Activated effector memory CD4-positive, alpha-beta T cell treated with anti-CD3 and anti-CD28 coated beads, Interleukin-2, amount 50 U/mL, for 16 hours (primary cell): ENCODE measurements around the gene ACOT6.
"Not testable (repeated sequence)": the region's sequence is repeated elsewhere in the genome, so short reads cannot be mapped to it uniquely, and the experiment has no call there.

Experiments
- DNase-seq: peaks from one replicate; pipeline ENCODE4 v3.0.0-alpha.2; 2020

The ACOT6 gene

DNA sequence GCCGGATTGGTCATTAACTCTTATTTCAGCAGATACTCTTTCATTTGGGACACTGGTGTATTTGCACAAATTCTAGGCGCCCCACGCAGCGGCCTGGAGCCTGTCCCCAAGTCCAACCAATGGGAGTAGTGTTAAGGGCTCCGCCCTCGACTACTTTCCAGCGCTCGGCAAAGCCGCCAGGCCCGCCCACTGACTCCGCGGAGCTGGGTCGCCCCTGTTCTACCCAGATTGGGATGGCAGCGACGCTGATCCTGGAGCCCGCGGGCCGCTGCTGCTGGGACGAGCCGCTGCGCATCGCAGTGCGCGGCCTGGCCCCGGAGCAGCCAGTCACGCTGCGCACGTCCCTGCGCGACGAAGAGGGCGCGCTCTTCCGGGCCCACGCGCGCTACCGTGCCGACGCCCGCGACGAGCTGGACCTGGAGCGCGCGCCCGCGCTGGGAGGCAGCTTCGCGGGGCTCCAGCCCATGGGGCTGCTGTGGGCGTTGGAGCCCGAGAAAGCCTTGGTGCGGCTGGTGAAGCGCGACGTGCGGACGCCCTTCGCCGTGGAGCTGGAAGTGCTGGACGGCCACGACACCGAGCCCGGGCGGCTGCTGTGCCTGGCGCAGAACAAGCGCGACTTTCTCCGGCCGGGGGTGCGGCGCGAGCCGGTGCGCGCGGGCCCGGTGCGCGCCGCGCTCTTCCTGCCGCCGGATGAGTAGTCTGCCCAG lies at the start of gene ACOT6:
TSS of gene ACOT6 (plus strand) at position 179 of the 707 bp plus-strand sequence. CDS start at position 234, 55 bp downstream.
- DNase-seq = peak; percentile 84

- not testable (repeated sequence) for DNase-seq
Observed at GRCh38 chr14:73562696-73563095, 49.6 kb upstream of the ACOT6 start.

DNA sequence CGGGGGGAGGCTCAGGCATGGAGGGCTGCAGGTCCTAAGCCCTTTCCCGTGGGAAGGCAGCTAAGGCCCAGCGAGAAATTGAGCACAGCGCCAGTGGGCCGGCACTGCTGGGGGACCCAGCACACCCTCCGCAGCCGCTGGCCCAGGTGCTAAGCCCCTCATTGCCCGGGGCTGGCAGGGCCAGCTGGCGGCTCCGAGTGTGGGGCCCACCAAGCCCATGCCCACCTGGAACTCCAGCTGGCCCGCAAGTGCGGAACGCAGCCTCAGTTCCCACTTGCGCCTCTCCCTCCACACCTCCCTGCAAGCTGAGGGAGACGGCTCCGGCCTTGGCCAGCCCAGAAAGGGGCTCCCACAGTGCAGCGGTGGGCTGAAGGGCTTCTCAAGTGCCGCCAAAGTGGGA lies 45.9 kb upstream of the ACOT6 start:
- not testable (repeated sequence) for DNase-seq

DNA sequence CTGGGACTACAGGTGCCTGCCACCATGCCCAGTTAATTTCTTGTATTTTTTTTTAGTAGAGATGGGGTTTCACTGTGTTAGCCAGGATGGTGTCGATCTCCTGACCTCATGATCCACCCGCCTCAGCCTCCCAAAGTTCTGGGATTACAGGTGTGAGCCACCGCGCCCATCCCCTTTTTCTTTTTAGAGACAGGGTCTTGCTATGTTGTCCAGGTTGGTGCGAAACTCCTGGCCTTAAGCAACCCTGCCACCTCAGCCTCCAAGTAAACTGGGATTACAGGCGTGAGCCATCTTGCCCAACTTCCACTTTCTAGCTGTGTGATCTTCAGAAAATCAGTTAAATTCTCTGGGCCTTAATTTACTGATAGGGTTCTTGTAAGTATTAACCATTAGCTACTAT lies 45.4 kb upstream of the ACOT6 start:
- peak; percentile 22 for DNase-seq

DNA sequence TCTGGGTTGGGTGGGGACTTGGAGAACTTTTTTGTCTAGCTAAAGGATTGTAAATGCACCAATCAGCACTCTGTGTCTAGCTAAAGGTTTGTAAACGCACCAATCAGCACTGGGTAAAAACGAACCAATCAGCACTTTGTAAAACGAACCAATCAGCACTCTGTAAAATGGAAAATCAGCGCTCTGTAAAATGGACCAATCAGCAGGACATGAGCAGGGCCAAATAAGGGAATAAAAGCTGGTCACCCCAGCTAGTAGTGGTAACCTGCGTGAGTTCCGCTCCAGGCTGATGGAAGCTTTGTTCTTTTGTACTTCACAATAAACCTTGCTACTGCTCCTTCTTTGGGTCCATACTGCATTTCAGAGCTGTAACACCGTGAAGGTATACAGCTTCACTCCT lies 45.0 kb upstream of the ACOT6 start:
- peak; percentile 31 for DNase-seq

- peak; percentile 67 for DNase-seq
Observed at GRCh38 chr14:73567951-73568885, 44.1 kb upstream of the ACOT6 start.

DNA sequence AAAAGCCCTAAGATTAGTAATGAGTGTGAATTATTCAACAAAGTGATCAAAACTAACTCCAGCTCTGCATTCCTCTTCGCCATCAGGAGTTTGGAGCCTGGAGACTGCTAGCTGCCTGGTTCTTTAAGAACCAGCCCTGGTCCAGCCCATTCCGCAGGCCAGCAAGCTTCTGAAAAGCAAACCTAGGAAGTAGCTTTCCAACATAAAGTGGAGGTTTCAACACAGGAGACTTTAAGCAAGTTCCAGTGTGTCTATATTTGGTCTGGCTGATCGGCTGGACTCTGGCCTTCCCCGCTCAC lies 43.5 kb upstream of the ACOT6 start:
- not testable (repeated sequence) for DNase-seq

- peak; percentile 94 for DNase-seq
Observed at GRCh38 chr14:73569185-73569958, 42.9 kb upstream of the ACOT6 start, which contains the start of gene ACOT2. TSS of gene ACOT2 (plus strand) at chr14:73569213. CDS start at chr14:73569241, 28 bp downstream.

DNA sequence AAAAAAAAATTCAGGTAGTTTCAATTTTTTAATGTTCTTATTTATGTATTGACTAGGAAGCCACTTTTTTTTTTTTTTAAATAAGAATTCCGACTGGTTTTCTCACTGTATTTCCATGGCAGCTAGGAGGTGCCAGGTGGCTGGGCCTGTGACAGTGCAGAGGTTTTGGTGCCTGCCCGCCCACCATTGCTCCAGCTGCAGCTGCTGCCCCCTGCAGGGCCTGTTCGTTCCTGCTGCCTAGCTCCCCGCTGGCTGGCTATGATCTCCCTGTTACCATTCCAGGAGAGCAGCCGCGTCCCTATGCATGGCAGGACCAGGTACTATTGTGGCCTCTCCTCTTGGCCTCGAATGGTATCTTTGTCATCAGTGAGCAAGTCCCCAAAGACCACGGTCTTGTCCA lies 41.4 kb upstream of the ACOT6 start:
- DNase-seq = peak; percentile 89

GRCh38 chr14:73573034-73573433 lies 39.3 kb upstream of the ACOT6 start:
- DNase-seq = not testable (repeated sequence)

GRCh38 chr14:73573740-73574139 lies 38.6 kb upstream of the ACOT6 start:
- DNase-seq = not testable (repeated sequence)

- not testable (repeated sequence) for DNase-seq
Observed at GRCh38 chr14:73574251-73574650, 38.1 kb upstream of the ACOT6 start.

DNA sequence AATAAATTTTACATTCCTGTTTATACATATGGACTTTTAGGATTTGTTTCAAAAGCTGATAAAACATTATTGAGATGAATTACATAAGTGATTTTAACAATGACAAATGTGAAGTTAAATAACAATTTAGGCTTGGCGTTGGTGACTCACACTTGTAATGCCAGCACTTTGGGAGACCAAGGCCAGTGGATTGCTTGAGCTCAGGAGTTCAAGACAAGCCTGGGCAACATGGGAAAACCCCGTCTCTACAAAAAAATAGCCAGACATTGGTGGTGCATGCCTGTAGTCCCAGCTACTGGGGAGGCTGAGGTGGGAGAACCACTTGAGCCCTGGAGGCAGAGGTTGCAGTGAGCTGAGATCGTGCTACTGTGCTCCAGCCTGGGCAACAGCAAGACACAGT lies 35.9 kb upstream of the ACOT6 start:
- no peak for DNase-seq

DNA sequence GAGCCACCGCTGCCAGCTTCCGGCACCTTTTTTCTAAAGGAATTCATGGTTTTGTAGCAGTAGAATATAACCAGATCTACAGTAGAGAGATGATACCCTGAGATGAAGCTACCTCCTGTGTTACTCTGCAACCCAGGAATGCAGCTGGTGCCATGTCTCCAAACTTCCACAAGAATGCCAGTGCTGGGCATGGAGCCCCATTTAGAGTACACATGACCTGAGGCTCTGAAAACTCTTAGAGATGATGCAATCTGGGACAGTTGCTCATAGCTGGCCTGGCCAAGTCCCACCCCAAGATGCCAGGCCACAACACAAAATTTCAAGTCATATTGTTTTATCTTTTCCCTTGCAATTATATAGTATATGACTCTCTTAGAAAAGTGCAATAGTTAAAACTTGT lies 35.1 kb upstream of the ACOT6 start:
- DNase-seq = not testable (repeated sequence)

DNA sequence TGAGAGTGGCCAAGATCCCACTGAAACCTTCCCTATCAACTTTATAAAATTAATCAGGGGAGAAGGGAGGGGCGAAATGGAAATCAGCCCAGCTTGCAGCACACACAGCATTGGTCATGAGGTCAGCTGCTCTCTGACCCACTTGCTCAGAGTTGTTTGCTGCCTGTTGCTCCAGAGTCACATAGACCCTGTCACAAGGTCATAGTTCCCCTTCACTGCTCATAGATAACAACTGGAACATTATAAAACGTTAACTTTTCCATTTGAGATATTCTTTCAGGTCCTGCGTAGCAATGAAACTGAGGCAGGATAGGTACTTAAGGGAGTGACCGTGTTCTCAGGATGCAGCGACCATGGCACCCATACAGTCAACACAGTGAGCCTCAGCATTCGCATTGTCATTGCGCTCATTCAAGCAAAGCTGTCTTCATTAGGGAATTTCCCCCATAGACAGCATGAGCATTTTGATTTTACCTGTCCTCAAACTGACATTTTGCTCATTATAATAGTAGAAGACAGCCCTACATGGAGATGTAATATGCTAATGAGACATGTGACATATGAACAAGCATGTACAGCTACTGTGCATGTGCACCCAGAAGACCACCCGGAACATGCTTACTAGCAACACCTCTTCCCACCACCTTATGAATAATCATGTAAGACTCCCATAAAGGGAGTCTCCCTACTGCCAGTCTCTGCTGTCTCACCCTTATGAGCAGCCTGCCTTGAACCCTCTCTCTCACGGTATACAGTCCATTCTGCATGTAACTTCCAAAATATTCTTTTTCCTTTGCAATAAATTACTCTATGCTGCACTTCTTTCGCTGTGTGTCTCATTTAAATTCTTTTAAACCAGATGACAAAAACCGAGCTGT lies 30.0 kb upstream of the ACOT6 start:
- not testable (repeated sequence) for DNase-seq

DNA sequence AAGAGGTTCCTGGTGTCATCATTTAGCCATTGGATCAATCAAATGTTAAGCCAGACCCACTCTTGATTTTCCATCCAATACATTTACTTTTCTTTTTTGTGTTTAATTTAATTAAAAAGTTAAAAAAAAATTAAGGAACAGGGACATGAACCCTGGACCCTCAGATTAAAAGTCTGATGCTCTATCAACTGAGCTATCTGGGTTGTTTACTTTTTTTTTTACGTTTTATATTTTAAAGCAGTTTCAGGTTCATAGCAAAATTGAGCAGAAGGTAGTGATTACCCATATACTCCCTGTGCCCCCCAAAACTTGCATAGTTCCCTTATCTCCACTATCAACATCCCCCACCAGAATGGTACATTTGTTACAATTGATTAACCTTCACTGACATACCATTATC lies 23.6 kb upstream of the ACOT6 start:
- no peak for DNase-seq

DNA sequence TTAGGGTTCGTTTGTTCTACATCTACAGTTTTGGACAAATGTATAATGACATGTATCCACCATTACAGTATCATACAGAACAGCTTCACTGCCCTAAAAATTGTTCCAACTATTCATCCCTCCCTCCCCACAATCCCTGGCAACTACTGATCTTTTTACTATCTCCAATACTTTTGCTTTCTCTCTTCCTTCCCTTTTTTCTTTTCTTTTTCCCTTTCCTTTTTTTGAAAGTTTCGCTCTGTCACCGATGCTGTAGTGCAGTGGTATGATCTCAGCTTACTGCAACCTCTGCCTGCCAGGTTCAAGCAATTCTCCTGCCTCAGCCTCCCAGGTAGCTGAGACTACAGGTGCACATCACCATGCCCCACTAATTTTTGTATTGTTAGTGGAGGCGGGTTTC lies 23.2 kb upstream of the ACOT6 start:
- DNase-seq = no peak

DNA sequence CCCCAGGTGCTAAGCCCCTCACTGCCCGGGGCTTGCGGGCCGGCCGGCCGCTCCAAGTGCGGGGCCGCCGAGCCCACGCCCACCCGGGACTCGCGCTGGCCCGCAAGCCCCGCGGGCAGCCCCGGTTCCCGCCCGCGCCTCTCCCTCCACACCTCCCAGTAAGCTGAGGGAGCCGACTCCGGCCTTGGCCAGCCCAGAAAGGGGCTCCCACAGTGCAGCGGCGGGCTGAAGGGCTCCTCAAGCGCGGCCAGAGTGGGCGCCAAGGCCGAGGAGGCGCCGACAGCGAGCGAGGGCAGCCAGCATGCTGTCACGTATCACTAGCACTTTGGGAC lies 21.7 kb upstream of the ACOT6 start:
- DNase-seq = not testable (repeated sequence)

DNA sequence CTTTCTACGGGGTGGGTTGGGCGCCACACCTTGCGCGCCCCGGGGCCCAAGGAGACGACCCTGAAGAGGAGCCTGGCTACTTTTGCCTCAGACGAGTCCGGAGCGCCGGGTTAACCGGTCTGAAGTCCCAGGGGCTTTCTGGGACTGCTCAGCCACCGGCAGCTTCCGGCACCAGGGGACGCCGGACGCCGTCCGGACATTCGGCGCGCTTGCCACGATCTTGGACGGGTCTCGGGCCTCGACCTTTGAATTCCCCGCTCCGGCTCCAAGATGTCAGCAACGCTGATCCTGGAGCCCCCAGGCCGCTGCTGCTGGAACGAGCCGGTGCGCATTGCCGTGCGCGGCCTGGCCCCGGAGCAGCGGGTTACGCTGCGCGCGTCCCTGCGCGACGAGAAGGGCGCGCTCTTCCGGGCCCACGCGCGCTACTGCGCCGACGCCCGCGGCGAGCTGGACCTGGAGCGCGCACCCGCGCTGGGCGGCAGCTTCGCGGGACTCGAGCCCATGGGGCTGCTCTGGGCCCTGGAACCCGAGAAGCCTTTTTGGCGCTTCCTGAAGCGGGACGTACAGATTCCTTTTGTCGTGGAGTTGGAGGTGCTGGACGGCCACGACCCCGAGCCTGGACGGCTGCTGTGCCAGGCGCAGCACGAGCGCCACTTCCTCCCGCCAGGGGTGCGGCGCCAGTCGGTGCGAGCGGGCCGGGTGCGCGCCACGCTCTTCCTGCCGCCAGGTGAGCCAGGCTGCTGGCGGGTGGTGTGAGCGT lies 20.4 kb upstream of the ACOT6 start, which contains the start of gene ACOT4:
TSS of gene ACOT4 (plus strand) at position 184 of the 760 bp plus-strand sequence. CDS start at position 271, 87 bp downstream.
- DNase-seq = peak; percentile 83

GRCh38 chr14:73594491-73594890 lies 17.8 kb upstream of the ACOT6 start:
- DNase-seq = no peak

DNA sequence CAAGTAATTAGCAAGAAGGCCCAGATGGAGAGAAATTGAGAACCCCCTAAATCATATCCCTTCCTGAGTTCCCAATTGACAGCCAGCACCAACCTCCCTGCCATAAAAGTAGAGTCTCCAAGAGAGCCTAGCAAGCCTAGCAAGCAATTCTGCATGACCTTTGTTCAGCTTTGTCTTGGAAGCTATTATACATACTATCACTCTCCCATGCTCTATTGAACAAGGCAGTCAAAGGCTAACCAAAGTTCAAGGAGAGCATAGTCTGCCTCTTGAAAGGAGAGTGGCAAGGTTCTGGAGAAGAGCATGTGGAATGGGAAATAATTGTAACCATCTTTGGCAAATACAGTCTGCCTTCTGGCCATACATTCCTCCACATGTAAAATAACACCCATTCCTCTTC lies 12.8 kb upstream of the ACOT6 start:
- no peak for DNase-seq
